Smooth muscle cell of bladder (primary cell): ENCODE results near the gene PLXNC1. TPM values are rescaled to one million over a fixed set of nuclear protein-coding genes. Genes with fewer than 3 reads are reported as not detected.

Experiments
- total RNA-seq: library from RNA; depleted of rRNA; stranded (reverse); fragments of >200 nt; gene quantifications from 2 replicates; pipeline ENCODE4 v1.2.3, GENCODE V29; 2014

Gene PLXNC1
- total RNA-seq: 3.3 and 7.7 TPM in 2 replicates

DNA sequence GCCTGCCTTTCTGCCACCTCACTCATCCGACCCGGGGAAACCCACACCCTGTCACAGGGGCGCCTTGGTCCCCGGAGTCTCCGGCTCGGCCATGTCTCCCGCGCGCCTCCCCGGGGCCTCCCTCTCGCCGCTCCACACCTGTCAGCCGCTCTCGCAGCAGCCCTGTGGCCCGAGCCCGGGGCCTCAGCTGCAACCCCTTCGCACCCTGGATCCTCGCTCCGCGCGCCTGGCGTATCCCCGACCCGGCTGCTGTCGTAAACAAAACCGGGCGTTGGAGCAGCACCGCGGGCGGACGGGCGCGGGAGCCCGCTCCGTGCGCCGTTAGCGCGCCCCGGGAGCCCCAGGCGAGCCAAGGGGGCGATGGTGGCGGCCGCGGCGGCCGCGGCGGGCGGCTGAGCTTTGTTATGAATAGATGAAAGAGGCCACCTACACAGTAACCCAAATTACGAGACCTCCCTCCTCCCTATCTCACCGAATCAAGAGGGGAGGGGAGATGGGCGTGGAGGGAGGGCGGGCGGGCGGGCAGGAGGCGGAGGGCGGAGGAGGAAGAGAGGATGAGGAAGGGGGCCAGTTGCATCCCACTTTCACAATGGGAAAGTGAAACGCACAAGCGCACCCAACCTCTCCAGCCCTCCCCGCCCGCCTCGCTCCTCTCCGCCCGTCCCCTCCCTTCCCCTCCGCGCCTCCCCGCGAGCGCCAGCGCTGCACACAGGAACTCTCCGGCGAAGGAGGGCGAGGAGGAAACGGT, at the start of gene PLXNC1:
TSS of gene PLXNC1 (plus strand) at position 587 of the 748 bp plus-strand sequence. CDS start 395 bp downstream, outside the sequence.

